ENCODE results near the gene ESYT2. TPM values are rescaled to one million over a fixed set of nuclear protein-coding genes. Genes with fewer than 3 reads are reported as not detected.

The ESYT2 gene
- total and polyA plus RNA-seq, 2 of the 4 experiments (the other 2 are of a cell fraction) = 26.7 to 69.9 TPM

- TF ChIP-seq MAZ (IDR thresholded peaks at IDR 0.05; ENCODE audit: borderline replicate concordance, low read depth, low read length) (no peak), CEBPB (IDR thresholded peaks at IDR 0.05; ENCODE audit: low read depth, low read length) (no peak), CHD1 (IDR thresholded peaks at IDR 0.05; ENCODE audit: low read depth, low read length) (no peak), POLR2A (IDR thresholded peaks at IDR 0.05; ENCODE audit: low read depth, low read length) (no peak)
These were observed 14.7 kb downstream of the ESYT2 start (continued) for GRCh38 chr7:158814637-158815036.

- H2AFZ ChIP-seq (replicated peaks; ENCODE audit: low read length, poor library complexity) = no peak overlapping the region
- H3K27me3 ChIP-seq (ENCODE audit: control insufficient read depth, insufficient read depth, low read length) = no peaks in the 10 kb centered on the region
- no peak for TF ChIP-seq RAD21 (IDR thresholded peaks at IDR 0.05; ENCODE audit: low read length)
- TF ChIP-seq BHLHE40 (IDR thresholded peaks at IDR 0.05; ENCODE audit: low read depth, low read length) = no peak
- TF ChIP-seq MAFK (IDR thresholded peaks at IDR 0.05; ENCODE audit: low read depth, low read length) = no peak
- TF ChIP-seq, protein P1, sequence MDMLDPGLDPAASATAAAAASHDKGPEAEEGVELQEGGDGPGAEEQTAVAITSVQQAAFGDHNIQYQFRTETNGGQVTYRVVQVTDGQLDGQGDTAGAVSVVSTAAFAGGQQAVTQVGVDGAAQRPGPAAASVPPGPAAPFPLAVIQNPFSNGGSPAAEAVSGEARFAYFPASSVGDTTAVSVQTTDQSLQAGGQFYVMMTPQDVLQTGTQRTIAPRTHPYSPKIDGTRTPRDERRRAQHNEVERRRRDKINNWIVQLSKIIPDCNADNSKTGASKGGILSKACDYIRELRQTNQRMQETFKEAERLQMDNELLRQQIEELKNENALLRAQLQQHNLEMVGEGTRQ (IDR thresholded peaks at IDR 0.05; ENCODE audit: low read depth, low read length) = no peak
- no peak for TF ChIP-seq MXI1 (IDR thresholded peaks at IDR 0.05; ENCODE audit: borderline replicate concordance, low read depth, low read length)
- no peak for TF ChIP-seq FOS (IDR thresholded peaks at IDR 0.05; ENCODE audit: low read depth, low read length)
- ATAC-seq (ENCODE audit: low read depth) (no peak), DNase-seq (no peak)
- no TSS peak for BruUV-seq (replicated peaks)
- no peak overlapping the region for H3K9ac ChIP-seq (ENCODE audit: low read depth, low read length)
- no peak overlapping the region for H2AK9ac ChIP-seq (replicated peaks; ENCODE audit: low read depth, low read length, poor library complexity)
- H4K8ac ChIP-seq (ENCODE audit: low read depth in 2 of 2, low read length in 2 of 2) = no peak overlapping the region
- no peak overlapping the region for H3K4me3 ChIP-seq (ENCODE audit: insufficient read depth, low read depth, low read length)
- dilution Hi-C loops (cut with HindIII; ENCODE audit: low sequenced_read_pairs, unreplicated experiment) = no loop called here
- ChIA-PET POLR2A (ENCODE audit: unreplicated experiment) (no interaction called here), CTCF (no interaction called here)
- H2BK15ac ChIP-seq (ENCODE audit: low read depth, low read length) = no peak overlapping the region
- no peak overlapping the region for H2BK5ac ChIP-seq (ENCODE audit: low read depth, low read length, poor library complexity, severe bottlenecking)
- H3K9me3 ChIP-seq (ENCODE audit: control insufficient read depth, insufficient read depth, low read length) = no peaks in the 10 kb centered on the region
- no peak overlapping the region for H3K4ac ChIP-seq (ENCODE audit: low read depth, low read length)
- no peak overlapping the region for H3K23ac ChIP-seq (ENCODE audit: low read depth, low read length)
- H3K14ac ChIP-seq (replicated peaks; ENCODE audit: low read depth, low read length) = no peak overlapping the region
- H2BK20ac ChIP-seq (ENCODE audit: low read depth, low read length) = no peak overlapping the region
- peaks cover 35% of the 10 kb centered on the region; the same call in 1 of the 2 replicates for H4K20me1 ChIP-seq (ENCODE audit: insufficient read depth, low read length)
- peaks cover 30% of the 10 kb centered on the region for H3K9me1 ChIP-seq (ENCODE audit: insufficient read depth, low read length)
- no peak overlapping the region for H2BK120ac ChIP-seq (ENCODE audit: low read depth, low read length)
- intact Hi-C loops (cut with micrococcal nuclease) = no loop called here
- H4K91ac ChIP-seq (ENCODE audit: insufficient read depth, low read depth, low read length) = no peak overlapping the region
- peaks cover 26% of the 10 kb centered on the region for H3K4me1 ChIP-seq (ENCODE audit: control insufficient read depth, insufficient read depth, low read length)
- H3K4me2 ChIP-seq (ENCODE audit: low read depth, low read length) = no peak overlapping the region
- peaks cover 35 to 83% of the 10 kb centered on the region in 2 experiments for H3K79me1 ChIP-seq (ENCODE audit: low read depth in 1 of 2, low read length in 2 of 2)
- H2AK5ac ChIP-seq (ENCODE audit: low read depth, low read length) = no peak overlapping the region
- H3K36me3 ChIP-seq (ENCODE audit: control insufficient read depth, insufficient read depth, low read length) = no peaks in the 10 kb centered on the region; the same call in 1 of the 2 replicates
- in situ Hi-C loops (cut with MboI; ENCODE audit: low sequenced_read_pairs) = no loop called here
- 100% methylated on average over 1 of the region's 5 CpGs; no CpG with 5 or more reads in 1 of the 2 experiments for WGBS, 2 experiments (ENCODE audit: extremely low coverage in 2 of 2, insufficient read length in 1 of 2)
- H4K5ac ChIP-seq (ENCODE audit: low read depth, low read length) = no peak overlapping the region
- H3K56ac ChIP-seq (ENCODE audit: extremely low read depth, insufficient read depth, low read length) = no peak overlapping the region
- H3K18ac ChIP-seq (ENCODE audit: low read depth, low read length) = no peak overlapping the region
- H3K27ac ChIP-seq (ENCODE audit: insufficient read depth, low read length) = no peak overlapping the region
These were observed 16.6 kb downstream of the ESYT2 start for GRCh38 chr7:158812684-158813083.
